ENCODE measurements around the gene STPG4. TPM values are rescaled to one million over a fixed set of nuclear protein-coding genes. Genes with fewer than 3 reads are reported as not detected.
"Not testable (repeated sequence)": the region's sequence is repeated elsewhere in the genome, so short reads cannot be mapped to it uniquely, and the experiment has no call there.

STPG4 gene
- total RNA-seq, 6 donors from 2014 or later, result 0.40 to 1.2 (median 0.48) TPM; not detected in 2

- TF ChIP-seq EP300 (IDR thresholded peaks at IDR 0.05), result no peak
- TF ChIP-seq POLR2AphosphoS5 (IDR thresholded peaks at IDR 0.05), result no peak
- no peak for TF ChIP-seq CTCF (IDR thresholded peaks at IDR 0.05)
- TF ChIP-seq POLR2A (IDR thresholded peaks at IDR 0.05), result no peak
- Histone ChIP-seq H3K4me1 (peaks cover 42 to 67% (median 55%) of the 10 kb centered on the region in 4 donors), H3K4me3 (no peak overlapping the region), H3K36me3 (peaks cover 0 to 49% (median 5%) of the 10 kb centered on the region in 4 donors), H3K9me3 (no peaks in the 10 kb centered on the region), H3K27me3 (no peaks in the 10 kb centered on the region), H3K27ac (no peak overlapping the region)
- no peak for DNase-seq
- 59 to 60% methylated on average over 2 of the region's 2 CpGs for WGBS, 2 donors
- no peak for ATAC-seq (ENCODE audit: low FRiP score in 2 of 2)
Measured at GRCh38 chr2:47169784-47170183, 14.7 kb upstream of the STPG4 start.

GRCh38 chr2:47168895-47169294 is 13.8 kb upstream of the STPG4 start:
- peaks cover 0 to 55% (median 5%) of the 10 kb centered on the region in 4 donors for H3K36me3 ChIP-seq
- 74 to 76% methylated on average over 8 of the region's 8 CpGs for WGBS, 2 donors
- ATAC-seq (ENCODE audit: low FRiP score in 2 of 2); H3K27me3 ChIP-seq; DNase-seq; H3K27ac ChIP-seq; H3K9me3 ChIP-seq; H3K4me3 ChIP-seq: not testable (repeated sequence)
- peaks cover 42 to 65% (median 47%) of the 10 kb centered on the region in 4 donors for H3K4me1 ChIP-seq

GRCh38 chr2:47167149-47167548 is 12.0 kb upstream of the STPG4 start:
- WGBS, 2 donors, result 93 to 94% methylated on average over 5 of the region's 5 CpGs
- Histone ChIP-seq H3K36me3 (peaks cover 0 to 68% (median 10%) of the 10 kb centered on the region in 4 donors), H3K9me3 (no peaks in the 10 kb centered on the region), H3K27ac (no peak overlapping the region), H3K4me3 (no peak overlapping the region), H3K4me1 (peaks cover 26 to 50% (median 36%) of the 10 kb centered on the region in 4 donors), H3K27me3 (no peaks in the 10 kb centered on the region)
- TF ChIP-seq POLR2AphosphoS5 (IDR thresholded peaks at IDR 0.05), result no peak
- TF ChIP-seq CTCF (IDR thresholded peaks at IDR 0.05), result no peak
- no peak for TF ChIP-seq EP300 (IDR thresholded peaks at IDR 0.05)
- no peak for TF ChIP-seq POLR2A (IDR thresholded peaks at IDR 0.05)
- no peak for ATAC-seq (ENCODE audit: low FRiP score in 2 of 2)
- DNase-seq, result no peak

GRCh38 chr2:47165001-47165555 is 10.0 kb upstream of the STPG4 start:
- peaks cover 4 to 83% (median 29%) of the 10 kb centered on the region in 4 donors for H3K36me3 ChIP-seq
- H3K4me1 ChIP-seq, result peaks cover 9 to 33% (median 16%) of the 10 kb centered on the region in 4 donors

GRCh38 chr2:47162780-47163179 is 7.7 kb upstream of the STPG4 start:
- no peaks in the 10 kb centered on the region for H3K9me3 ChIP-seq
- H3K27me3 ChIP-seq, result no peaks in the 10 kb centered on the region
- peaks cover 0 to 15% (median 8%) of the 10 kb centered on the region in 4 donors for H3K4me1 ChIP-seq
- no peak for DNase-seq
- no peak for ATAC-seq (ENCODE audit: low FRiP score in 2 of 2)
- no peak overlapping the region for H3K27ac ChIP-seq
- 91 to 94% methylated on average over 3 of the region's 3 CpGs for WGBS, 2 donors
- no peak overlapping the region for H3K4me3 ChIP-seq
- peaks cover 6 to 83% (median 36%) of the 10 kb centered on the region in 4 donors for H3K36me3 ChIP-seq
- no peak for TF ChIP-seq CTCF (IDR thresholded peaks at IDR 0.05)
- no peak for TF ChIP-seq POLR2A (IDR thresholded peaks at IDR 0.05)
- TF ChIP-seq EP300 (IDR thresholded peaks at IDR 0.05), result no peak

More at GRCh38 chr2:47165001-47165555, 10.0 kb upstream of the STPG4 start:
- Histone ChIP-seq H3K27ac (no peak overlapping the region), H3K9me3 (no peaks in the 10 kb centered on the region), H3K27me3 (no peaks in the 10 kb centered on the region), H3K4me3 (no peak overlapping the region)
- DNase-seq (no peak), ATAC-seq (ENCODE audit: low FRiP score in 2 of 2) (no peak)
- TF ChIP-seq CTCF (IDR thresholded peaks at IDR 0.05) (no peak), EP300 (IDR thresholded peaks at IDR 0.05) (no peak), POLR2AphosphoS5 (IDR thresholded peaks at IDR 0.05) (no peak), POLR2A (IDR thresholded peaks at IDR 0.05) (no peak)

Data from upper lobe of left lung (tissue), 6 donors.